ENCODE data around the gene TMEM129.

TMEM129 gene

DNA sequence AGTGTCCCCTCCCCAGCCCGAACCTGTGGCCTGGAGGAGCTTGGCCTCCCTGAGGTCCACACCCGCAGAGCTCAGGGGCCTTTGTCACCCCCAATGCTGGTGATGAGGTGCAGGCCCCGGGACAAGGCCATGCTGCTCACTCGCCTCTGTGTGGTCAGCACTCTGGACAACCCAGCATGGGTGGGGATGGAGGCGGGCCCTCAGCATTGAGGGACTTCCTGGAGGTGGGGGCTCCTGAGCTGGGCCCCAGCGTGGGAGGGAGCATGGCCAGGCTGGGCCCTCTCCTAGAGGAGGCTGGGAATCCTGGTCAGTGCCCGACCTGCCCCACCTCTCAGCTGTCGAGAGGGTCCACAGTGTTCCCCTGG is 30.8 kb upstream of the TMEM129 start (continued):
- TF ChIP-seq ZC3H10 (CRISPR knock-in tag; IDR thresholded peaks at IDR 0.05) (no peak), ZNF70 (CRISPR knock-in tag; IDR thresholded peaks at IDR 0.05) (no peak)
- TF ChIP-seq, protein P1, sequence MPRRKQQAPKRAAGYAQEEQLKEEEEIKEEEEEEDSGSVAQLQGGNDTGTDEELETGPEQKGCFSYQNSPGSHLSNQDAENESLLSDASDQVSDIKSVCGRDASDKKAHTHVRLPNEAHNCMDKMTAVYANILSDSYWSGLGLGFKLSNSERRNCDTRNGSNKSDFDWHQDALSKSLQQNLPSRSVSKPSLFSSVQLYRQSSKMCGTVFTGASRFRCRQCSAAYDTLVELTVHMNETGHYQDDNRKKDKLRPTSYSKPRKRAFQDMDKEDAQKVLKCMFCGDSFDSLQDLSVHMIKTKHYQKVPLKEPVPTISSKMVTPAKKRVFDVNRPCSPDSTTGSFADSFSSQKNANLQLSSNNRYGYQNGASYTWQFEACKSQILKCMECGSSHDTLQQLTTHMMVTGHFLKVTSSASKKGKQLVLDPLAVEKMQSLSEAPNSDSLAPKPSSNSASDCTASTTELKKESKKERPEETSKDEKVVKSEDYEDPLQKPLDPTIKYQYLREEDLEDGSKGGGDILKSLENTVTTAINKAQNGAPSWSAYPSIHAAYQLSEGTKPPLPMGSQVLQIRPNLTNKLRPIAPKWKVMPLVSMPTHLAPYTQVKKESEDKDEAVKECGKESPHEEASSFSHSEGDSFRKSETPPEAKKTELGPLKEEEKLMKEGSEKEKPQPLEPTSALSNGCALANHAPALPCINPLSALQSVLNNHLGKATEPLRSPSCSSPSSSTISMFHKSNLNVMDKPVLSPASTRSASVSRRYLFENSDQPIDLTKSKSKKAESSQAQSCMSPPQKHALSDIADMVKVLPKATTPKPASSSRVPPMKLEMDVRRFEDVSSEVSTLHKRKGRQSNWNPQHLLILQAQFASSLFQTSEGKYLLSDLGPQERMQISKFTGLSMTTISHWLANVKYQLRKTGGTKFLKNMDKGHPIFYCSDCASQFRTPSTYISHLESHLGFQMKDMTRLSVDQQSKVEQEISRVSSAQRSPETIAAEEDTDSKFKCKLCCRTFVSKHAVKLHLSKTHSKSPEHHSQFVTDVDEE (CRISPR knock-in tag; IDR thresholded peaks at IDR 0.05), result no peak

DNA sequence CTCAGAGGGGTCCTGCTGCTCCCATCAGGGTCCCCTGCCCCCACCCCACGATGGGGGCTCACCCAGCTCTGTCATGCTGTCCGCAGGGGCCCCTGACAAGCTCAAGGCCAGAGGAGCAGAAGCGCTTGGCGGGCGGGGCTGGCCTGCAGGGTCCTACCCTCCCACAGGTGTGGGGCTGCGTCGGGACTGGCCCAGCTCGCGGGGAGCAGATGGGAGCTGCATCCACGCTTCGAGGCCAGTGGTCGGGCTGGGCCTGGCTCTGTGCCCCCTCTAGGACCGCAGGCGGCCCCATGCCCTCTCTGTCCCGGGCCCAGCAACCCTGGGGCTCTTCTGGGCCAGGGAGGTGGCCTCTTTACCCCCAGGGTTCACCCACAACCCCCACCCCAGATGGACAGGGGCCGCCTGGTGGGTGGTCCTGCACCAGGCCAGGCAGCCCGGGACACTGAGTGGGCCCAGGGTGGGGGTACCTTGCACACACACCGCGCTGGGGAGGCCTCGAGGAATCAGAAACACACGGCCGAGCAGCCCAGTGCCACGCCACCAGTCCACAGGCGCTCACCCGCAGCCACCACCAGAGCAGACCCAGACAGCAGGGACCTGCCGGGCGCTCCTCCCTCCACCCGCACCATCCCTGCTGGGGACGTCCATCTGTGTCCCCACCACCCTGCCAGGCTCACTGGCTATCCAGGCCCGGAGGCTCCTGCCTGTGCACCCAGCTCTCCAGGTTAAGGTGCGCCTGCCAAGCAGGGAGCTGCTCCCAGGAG is 30.2 kb upstream of the TMEM129 start:
- no peak for ATAC-seq
- TF ChIP-seq ZNF8 (CRISPR knock-in tag; IDR thresholded peaks at IDR 0.05) (no peak), RARB (CRISPR knock-in tag; IDR thresholded peaks at IDR 0.05) (no peak), GLIS3 (CRISPR knock-in tag; IDR thresholded peaks at IDR 0.05) (no peak), OSR1 (CRISPR knock-in tag; IDR thresholded peaks at IDR 0.05) (no peak), ZFP3 (CRISPR knock-in tag; IDR thresholded peaks at IDR 0.05) (no peak), BACH2 (CRISPR knock-in tag; IDR thresholded peaks at IDR 0.05; ENCODE audit: borderline replicate concordance) (no peak), PPARA (CRISPR knock-in tag; IDR thresholded peaks at IDR 0.05; ENCODE audit: borderline replicate concordance) (no peak), ESRRG (CRISPR knock-in tag; IDR thresholded peaks at IDR 0.05) (no peak), ISL1 (CRISPR knock-in tag; IDR thresholded peaks at IDR 0.05) (no peak), CSDC2 (CRISPR knock-in tag; IDR thresholded peaks at IDR 0.05) (no peak), TCF4 (CRISPR knock-in tag; IDR thresholded peaks at IDR 0.05; ENCODE audit: borderline replicate concordance) (no peak), ZNF565 (CRISPR knock-in tag; conservative IDR thresholded peaks at IDR 0.05; ENCODE audit: low read depth) (no peak), ARNTL (CRISPR knock-in tag; IDR thresholded peaks at IDR 0.05; ENCODE audit: borderline replicate concordance, low read depth) (no peak), ZFP30 (CRISPR knock-in tag; IDR thresholded peaks at IDR 0.05) (no peak)
- TF ChIP-seq, protein P2, sequence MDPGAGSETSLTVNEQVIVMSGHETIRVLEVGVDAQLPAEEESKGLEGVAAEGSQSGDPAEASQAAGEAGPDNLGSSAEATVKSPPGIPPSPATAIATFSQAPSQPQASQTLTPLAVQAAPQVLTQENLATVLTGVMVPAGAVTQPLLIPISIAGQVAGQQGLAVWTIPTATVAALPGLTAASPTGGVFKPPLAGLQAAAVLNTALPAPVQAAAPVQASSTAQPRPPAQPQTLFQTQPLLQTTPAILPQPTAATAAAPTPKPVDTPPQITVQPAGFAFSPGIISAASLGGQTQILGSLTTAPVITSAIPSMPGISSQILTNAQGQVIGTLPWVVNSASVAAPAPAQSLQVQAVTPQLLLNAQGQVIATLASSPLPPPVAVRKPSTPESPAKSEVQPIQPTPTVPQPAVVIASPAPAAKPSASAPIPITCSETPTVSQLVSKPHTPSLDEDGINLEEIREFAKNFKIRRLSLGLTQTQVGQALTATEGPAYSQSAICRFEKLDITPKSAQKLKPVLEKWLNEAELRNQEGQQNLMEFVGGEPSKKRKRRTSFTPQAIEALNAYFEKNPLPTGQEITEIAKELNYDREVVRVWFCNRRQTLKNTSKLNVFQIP (CRISPR knock-in tag; IDR thresholded peaks at IDR 0.05; ENCODE audit: borderline replicate concordance, low read depth), result no peak
- TF ChIP-seq, protein P3, sequence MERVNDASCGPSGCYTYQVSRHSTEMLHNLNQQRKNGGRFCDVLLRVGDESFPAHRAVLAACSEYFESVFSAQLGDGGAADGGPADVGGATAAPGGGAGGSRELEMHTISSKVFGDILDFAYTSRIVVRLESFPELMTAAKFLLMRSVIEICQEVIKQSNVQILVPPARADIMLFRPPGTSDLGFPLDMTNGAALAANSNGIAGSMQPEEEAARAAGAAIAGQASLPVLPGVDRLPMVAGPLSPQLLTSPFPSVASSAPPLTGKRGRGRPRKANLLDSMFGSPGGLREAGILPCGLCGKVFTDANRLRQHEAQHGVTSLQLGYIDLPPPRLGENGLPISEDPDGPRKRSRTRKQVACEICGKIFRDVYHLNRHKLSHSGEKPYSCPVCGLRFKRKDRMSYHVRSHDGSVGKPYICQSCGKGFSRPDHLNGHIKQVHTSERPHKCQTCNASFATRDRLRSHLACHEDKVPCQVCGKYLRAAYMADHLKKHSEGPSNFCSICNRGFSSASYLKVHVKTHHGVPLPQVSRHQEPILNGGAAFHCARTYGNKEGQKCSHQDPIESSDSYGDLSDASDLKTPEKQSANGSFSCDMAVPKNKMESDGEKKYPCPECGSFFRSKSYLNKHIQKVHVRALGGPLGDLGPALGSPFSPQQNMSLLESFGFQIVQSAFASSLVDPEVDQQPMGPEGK (CRISPR knock-in tag; IDR thresholded peaks at IDR 0.05; ENCODE audit: borderline replicate concordance), result no peak

DNA sequence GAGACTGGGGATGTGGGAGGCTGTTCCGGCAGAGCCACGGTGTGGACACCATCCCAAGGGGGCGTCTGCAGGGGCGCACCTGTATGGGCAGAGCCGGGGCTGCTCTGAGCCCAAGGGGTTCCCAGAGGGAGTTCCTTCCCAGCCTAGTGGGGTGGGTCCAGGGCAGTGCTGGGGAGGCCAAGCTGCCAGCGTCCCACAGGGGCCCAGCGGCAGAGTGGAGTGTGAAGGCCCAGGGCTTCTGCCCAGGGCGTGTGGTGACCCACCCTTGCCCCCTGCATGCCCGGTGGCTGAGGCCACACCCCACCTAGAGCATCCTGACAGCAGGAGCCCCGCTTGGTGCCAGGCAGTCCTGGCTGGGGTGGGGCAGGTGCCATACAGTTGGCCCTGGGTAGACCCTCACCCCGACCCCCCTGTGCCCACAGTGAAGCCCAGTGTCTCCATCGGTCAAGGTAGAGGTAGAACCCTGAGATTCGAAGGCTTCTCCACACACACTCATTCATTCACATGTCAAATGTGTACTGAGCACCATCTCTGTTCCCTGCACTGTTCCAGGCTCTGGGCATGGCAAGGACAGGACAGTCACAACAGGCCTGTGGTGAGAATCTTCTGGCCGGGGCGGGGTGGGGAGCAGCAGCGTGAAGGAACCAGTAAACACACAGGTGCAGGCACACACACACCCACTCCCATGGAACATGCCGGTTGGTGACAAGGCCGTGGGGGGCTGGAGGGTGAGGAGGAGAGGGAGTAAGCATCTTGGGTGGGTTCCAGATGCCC is 29.4 kb upstream of the TMEM129 start:
- ATAC-seq, result no peak

DNA sequence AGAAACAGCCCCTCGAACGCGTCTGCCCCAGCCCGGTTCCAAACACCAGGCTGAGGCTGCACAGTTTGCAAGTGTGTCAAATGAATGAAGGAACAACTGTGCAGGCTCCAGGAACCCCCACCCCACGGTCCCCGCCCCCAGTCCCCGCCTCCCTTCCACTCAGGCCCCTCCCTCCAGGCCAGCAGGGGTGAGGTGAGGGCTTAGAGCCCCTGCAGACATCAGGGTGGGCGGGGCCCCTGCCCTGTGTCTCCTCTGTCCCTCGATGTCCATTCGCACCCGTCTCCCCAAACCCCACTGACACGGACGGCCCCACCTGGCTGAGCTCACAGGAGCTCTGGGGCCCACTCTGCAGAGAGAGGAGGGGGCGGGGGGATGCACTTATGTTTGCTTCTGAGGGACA is 28.7 kb upstream of the TMEM129 start:
- no peak for ATAC-seq
- TF ChIP-seq ZFP30 (CRISPR knock-in tag; IDR thresholded peaks at IDR 0.05), result no peak

More for the DNA sequence above, 29.4 kb upstream of the TMEM129 start:
- TF ChIP-seq ESRRG (CRISPR knock-in tag; IDR thresholded peaks at IDR 0.05), result no peak

DNA sequence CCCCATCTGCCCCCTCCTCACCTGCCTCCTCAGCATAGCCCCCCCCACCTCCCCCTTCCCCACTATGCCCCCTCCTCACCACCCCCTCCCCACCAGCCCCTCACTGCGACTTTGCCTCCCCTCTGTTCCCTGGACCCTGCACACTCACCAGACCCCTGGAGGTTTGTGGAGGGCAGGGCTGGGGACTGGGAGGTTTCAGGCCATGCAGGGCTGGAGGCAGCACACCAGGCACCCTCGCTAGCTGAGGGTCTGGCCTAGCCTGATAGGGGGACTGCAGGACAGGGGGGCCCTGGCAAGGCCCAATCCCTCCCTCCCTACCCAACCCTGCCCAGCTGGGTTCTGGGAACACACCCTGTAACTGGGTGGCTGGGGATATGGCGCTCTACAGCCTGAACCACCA is 28.2 kb upstream of the TMEM129 start:
- TF ChIP-seq GLIS3 (CRISPR knock-in tag; IDR thresholded peaks at IDR 0.05) (no peak), ZFP3 (CRISPR knock-in tag; IDR thresholded peaks at IDR 0.05) (no peak), PPARA (CRISPR knock-in tag; IDR thresholded peaks at IDR 0.05; ENCODE audit: borderline replicate concordance) (no peak), TOX (CRISPR knock-in tag; IDR thresholded peaks at IDR 0.05; ENCODE audit: borderline replicate concordance) (no peak)
- ATAC-seq, result no peak

Measured in SK-N-SH treated with all-trans-retinoic acid at 6 μM for 48 hours (cell line).